Common myeloid progenitor, CD34-positive (primary cell): ENCODE data around the gene SMC1A.
A peak's percentile ranks its signal among the peaks of the same experiment; 100 is the strongest.
"Not testable (repeated sequence)": the region's sequence is repeated elsewhere in the genome, so short reads cannot be mapped to it uniquely, and the experiment has no call there.

Experiments
- CTCF ChIA-PET: fragments of 350-600 bp; sonication (Branson Sonifier 250); formaldehyde crosslinking; loops from one replicate; lab custom pipeline; 2021; ENCODE audit warnings: antibody characterized with exemption; lab: Charles Lee
- POLR2A ChIA-PET: fragments of 350-600 bp; sonication (Branson Sonifier 250); formaldehyde crosslinking; loops from one replicate; lab custom pipeline; 2021; ENCODE audit warnings: antibody characterized with exemption; lab: Charles Lee
- DNase-seq, 3 donors: peaks; one replicate each; pipeline versions ENCODE4 v3.0.0 to v3.0.0-alpha.2; 2013
- H3K27ac ChIP-seq, 2 experiments: 1 replicate in 1 of 2; 2 replicates in 1 of 2; pipeline ENCODE4 v1.7.0; 2013; ENCODE audit warnings: inconsistent platforms in 2 of 2, low read length in 2 of 2, mild to moderate bottlenecking in 2 of 2, low read depth in 1 of 2, moderate library complexity in 1 of 2; ENCODE audit not compliant: severe bottlenecking in 2 of 2, insufficient read depth in 1 of 2, poor library complexity in 1 of 2
- H3K27me3 ChIP-seq, 5 experiments: replicated peaks in 2 of 5; 1 replicate in 3 of 5; 2 replicates in 2 of 5; pipeline versions ENCODE4 v1.6.1 to v1.7.0; 2013; ENCODE audit warnings: low read length in 4 of 5, mild to moderate bottlenecking in 2 of 5, moderate library complexity in 2 of 5, inconsistent platforms in 1 of 5; ENCODE audit not compliant: insufficient read depth in 5 of 5, control insufficient read depth in 4 of 5
- H3K36me3 ChIP-seq, 4 experiments: 1 replicate in 2 of 4; 2 replicates in 2 of 4; pipeline versions ENCODE4 v1.6.1 to v1.7.0; 2013; ENCODE audit warnings: low read length in 3 of 4, control low read depth in 1 of 4, mild to moderate bottlenecking in 1 of 4; ENCODE audit not compliant: control insufficient read depth in 4 of 4, insufficient read depth in 4 of 4
- H3K4me1 ChIP-seq, 4 experiments: 1 replicate in 3 of 4; 2 replicates in 1 of 4; pipeline versions ENCODE4 v1.6.1 to v1.7.1; 2013; ENCODE audit warnings: low read length in 3 of 4, mild to moderate bottlenecking in 3 of 4, control low read depth in 1 of 4, inconsistent platforms in 1 of 4, moderate library complexity in 1 of 4; ENCODE audit not compliant: control insufficient read depth in 4 of 4, insufficient read depth in 4 of 4; ENCODE audit errors: control extremely low read depth in 1 of 4
- H3K4me3 ChIP-seq, 7 experiments: 1 replicate in 4 of 7; 2 replicates in 3 of 7; pipeline versions ENCODE4 v1.5.1 to v1.7.0; 2013; ENCODE audit warnings: mild to moderate bottlenecking in 7 of 7, low read length in 6 of 7, moderate library complexity in 6 of 7, inconsistent platforms in 2 of 7, low read depth in 2 of 7, control low read depth in 1 of 7; ENCODE audit not compliant: insufficient read depth in 4 of 7, control insufficient read depth in 1 of 7; ENCODE audit errors: extremely low read depth in 1 of 7
- H3K9me3 ChIP-seq, 5 experiments: 1 replicate in 4 of 5; 2 replicates in 1 of 5; pipeline versions ENCODE4 v1.6.1 to v1.7.1; 2013; ENCODE audit warnings: low read length in 4 of 5, mild to moderate bottlenecking in 2 of 5, inconsistent platforms in 1 of 5, low read depth in 1 of 5, moderate library complexity in 1 of 5; ENCODE audit not compliant: control insufficient read depth in 4 of 5, insufficient read depth in 2 of 5; ENCODE audit errors: control extremely low read depth in 1 of 5
- WGBS: methylation state at CpG from one replicate; pipeline ENCODE4 v1.1.5; 2013; ENCODE audit not compliant: insufficient coverage; 5-methylcytosine and 5-hydroxymethylcytosine counted together

SMC1A gene

DNA sequence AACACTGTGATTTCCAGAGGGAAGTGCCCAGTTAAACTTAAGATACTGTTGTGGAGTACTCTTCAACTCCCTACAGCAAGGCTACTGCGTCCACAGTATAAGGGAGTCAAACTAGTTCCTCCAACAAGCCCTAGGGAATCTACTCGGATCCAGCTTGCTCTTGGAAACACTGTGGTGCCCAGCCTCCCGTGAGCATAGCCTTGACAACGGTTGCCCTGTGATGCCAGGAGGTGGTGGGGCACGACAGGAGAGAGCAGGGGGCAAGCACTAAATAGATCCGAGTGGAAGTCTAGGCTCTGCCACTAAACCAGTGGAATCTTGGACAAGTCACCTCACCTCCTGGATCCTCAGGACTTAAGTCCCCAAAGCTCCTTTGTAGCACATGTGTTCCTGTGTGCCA, 45.6 kb downstream of the SMC1A start:
- POLR2A ChIA-PET = no interaction called here
- 92% methylated on average over 5 of the region's 6 CpGs for WGBS
- Histone ChIP-seq H3K27ac (no peak overlapping the region), H3K4me3 (no peak overlapping the region), H3K36me3 (peaks cover 9 to 50% (median 31%) of the 10 kb centered on the region in 4 experiments), H3K4me1 (peaks cover 0 to 2% (median 0%) of the 10 kb centered on the region in 4 experiments), H3K9me3 (no peaks in the 10 kb centered on the region), H3K27me3 (no peaks in the 10 kb centered on the region)
- CTCF ChIA-PET = interaction anchor here (0.9 to 1.6 kb wide), 2 partner anchors 59 to 76 kb away, joined by 3 read pairs; no protein-coding TSS in a partner anchor
- DNase-seq = no peak

DNA sequence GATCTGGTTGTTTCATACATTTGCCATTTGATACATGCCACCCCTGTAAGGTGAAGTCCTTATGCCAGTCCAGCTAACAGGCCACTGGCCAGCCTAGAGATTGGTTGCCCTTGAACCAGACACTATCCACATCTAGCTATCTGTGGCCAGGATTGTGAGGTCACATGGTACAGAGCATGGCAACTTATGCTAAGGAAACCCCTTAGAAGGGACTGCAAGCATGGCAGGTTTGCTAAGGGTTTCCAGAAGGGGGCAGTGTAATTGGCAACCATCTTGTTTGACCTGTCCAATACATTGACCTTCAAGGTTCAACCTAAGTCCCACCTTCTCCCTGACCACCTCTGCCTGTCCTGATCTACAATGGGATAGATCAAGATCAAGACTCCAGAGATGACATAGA, 47.5 kb downstream of the SMC1A start:
- Histone ChIP-seq H3K9me3 (peaks cover 0 to 3% (median under 1%) of the 10 kb centered on the region in 5 experiments), H3K4me3 (no peak overlapping the region), H3K36me3 (peaks cover 7 to 31% (median 15%) of the 10 kb centered on the region in 4 experiments), H3K4me1 (peaks cover 0 to 6% (median 0%) of the 10 kb centered on the region in 4 experiments), H3K27ac (no peak overlapping the region), H3K27me3 (no peaks in the 10 kb centered on the region)
- DNase-seq = no peak
- ChIA-PET POLR2A (no interaction called here), CTCF (interaction anchor here (1.3 kb wide), 1 partner anchor 57 kb away, joined by 3 read pairs; no protein-coding TSS in a partner anchor)

DNA sequence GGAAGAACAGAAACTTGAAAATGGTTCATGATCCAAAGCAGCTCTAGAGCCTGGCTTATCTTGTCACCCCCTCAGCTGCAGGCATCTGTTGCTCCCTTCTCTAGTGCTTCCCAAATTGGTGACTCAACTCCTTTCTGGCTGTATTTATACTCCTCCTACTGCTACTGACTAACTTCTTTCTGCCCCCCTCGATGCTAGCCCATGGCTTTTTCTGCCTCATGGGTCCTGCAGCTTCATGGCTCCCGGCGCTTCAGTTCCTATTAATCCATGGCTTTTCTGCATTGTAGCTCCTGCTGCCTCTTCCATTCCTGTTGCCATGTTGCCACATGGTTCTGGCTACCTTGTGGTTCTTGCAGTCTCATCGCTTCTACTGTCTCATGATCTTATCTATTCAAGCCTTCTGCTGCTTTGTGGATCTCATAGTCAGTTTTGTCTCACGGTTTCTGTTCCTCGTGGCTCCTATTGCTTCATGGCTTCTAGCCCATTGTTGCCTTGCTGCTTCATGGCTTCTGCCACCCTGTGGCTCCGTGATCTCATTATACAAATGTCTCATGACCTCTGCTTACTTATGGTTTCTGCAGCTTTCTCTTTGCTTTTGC, 48.1 kb downstream of the SMC1A start:
- ChIA-PET POLR2A (no interaction called here), CTCF (interaction anchor here (0.8 to 1.3 kb wide), 2 partner anchors 10 to 56 kb away, joined by 3 read pairs; no protein-coding TSS in a partner anchor)
- Histone ChIP-seq H3K36me3 (peaks cover 5 to 25% (median 9%) of the 10 kb centered on the region in 4 experiments), H3K4me3 (no peak overlapping the region), H3K27ac (no peak overlapping the region), H3K27me3 (no peaks in the 10 kb centered on the region), H3K9me3 (peaks cover 0 to 6% (median 3%) of the 10 kb centered on the region in 5 experiments), H3K4me1 (peaks cover 0 to 6% (median 0%) of the 10 kb centered on the region in 4 experiments)
- WGBS = 94% methylated on average over 7 of the region's 7 CpGs
- peak in 2 of 3 donors; percentile 21 to 33 for DNase-seq

DNA sequence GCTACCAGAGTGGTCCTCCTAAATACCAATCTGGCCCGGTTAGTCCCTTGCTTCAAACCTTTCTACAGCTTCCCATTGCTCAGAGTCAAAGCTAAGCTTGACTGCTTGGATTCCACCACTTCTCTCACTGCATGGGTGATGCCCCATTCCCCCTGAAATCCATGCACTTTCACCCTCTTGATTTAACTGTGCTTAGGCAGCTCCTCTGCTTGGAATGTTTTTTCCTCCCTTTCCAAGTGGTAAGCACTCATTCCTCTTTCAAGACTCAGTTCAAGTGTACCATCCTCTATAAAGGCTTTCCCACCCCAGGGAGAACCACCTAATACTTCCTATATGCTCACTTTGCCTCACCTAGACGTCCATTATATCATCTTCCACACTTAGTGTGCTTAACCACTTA, 49.1 kb downstream of the SMC1A start:
- CTCF ChIA-PET = interaction anchor here (0.5 kb wide), 1 partner anchor 45 kb away, joined by 5 read pairs; no protein-coding TSS in a partner anchor
- Histone ChIP-seq H3K4me3 (no peak overlapping the region), H3K36me3 (peaks cover 0 to 15% (median 4%) of the 10 kb centered on the region in 4 experiments), H3K9me3 (peaks cover 0 to 6% (median 3%) of the 10 kb centered on the region in 5 experiments), H3K27ac (no peak overlapping the region), H3K27me3 (no peaks in the 10 kb centered on the region), H3K4me1 (peaks cover 0 to 6% (median 0%) of the 10 kb centered on the region in 4 experiments)
- POLR2A ChIA-PET = no interaction called here
- 77% methylated on average over 2 of the region's 2 CpGs for WGBS
- DNase-seq = no peak

DNA sequence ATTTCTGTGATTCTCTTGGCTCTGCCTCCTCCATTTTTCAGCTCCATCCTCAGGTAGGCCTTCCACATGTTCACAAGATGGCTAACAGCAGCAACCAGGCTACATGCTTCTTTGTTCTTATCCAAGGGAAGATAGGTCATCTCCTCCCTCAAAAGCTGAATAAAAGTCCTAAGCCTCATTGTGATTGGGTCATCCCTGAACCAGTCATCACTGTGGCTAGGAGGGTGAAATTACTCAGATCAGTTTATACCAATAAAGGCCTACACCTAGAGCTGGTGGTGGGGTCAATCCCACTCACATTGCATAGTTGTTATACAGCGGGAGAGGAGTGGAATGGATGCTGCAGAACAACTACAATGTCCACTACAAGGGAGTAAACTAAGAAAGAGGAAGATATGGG, 56.0 kb downstream of the SMC1A start:
- H3K27me3 ChIP-seq, H3K27ac ChIP-seq, POLR2A ChIA-PET, CTCF ChIA-PET, DNase-seq, H3K9me3 ChIP-seq, H3K4me3 ChIP-seq, H3K36me3 ChIP-seq: not testable (repeated sequence)
- WGBS = no CpG with 5 or more reads among the region's 1 CpG
- H3K4me1 ChIP-seq = peaks cover 5 to 16% (median 5%) of the 10 kb centered on the region in 4 experiments

DNA sequence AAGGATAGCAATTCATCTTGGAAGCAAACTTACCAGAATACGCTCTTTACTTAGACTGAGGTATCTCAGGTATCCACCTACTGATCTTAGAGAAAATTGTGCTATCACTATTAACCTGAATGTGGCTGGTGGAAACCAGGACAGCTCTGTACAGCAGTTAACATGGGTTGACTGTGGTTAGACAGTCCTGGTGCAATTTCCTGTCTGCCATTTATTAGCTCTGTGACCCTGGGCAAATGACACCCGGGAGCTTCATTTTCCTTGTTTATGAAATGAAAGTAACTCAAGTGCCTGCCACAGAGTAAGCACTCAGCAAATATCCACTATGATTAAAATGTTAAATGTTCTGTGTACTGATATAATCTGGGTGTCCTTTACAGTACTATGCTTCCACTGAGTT, 60.0 kb downstream of the SMC1A start:
- CTCF ChIA-PET = interaction anchor here (0.5 to 0.9 kb wide), 2 partner anchors 44 to 83 kb away, joined by 3 to 4 read pairs; no protein-coding TSS in a partner anchor
- 100% methylated on average over 1 of the region's 2 CpGs for WGBS
- peak; percentile 24 to 47 (median 44) for DNase-seq

More for the DNA sequence above, 60.0 kb downstream of the SMC1A start:
- H3K9me3 ChIP-seq = no peaks in the 10 kb centered on the region
- POLR2A ChIA-PET = no interaction called here
- H3K4me3 ChIP-seq = peak overlapping the region in 1 of 7 experiments; percentile 16
- no peak overlapping the region for H3K27ac ChIP-seq
- peaks cover 5 to 16% (median 5%) of the 10 kb centered on the region in 4 experiments for H3K4me1 ChIP-seq
- no peaks in the 10 kb centered on the region for H3K36me3 ChIP-seq
- H3K27me3 ChIP-seq = peaks cover 0 to 9% (median 0%) of the 10 kb centered on the region in 5 experiments
